A673 (cell line): ENCODE measurements around the gene CADPS2. TPM values are rescaled to one million over a fixed set of nuclear protein-coding genes. Genes with fewer than 3 reads are reported as not detected.

Source experiments
- BruUV-seq: library from RNA; stranded (reverse); fragments of 400-500 nt; replicated peaks from 2 replicates; lab custom pipeline; 2021; lab: Mats Ljungman, UMichigan
- CTCF ChIA-PET: fragments of 300-600 bp; sonication (Branson Sonifier 250); formaldehyde crosslinking; loops from one replicate; lab custom pipeline; 2022; ENCODE audit warnings: antibody characterized with exemption; lab: Charles Lee
- POLR2A ChIA-PET: fragments of 300-600 bp; sonication (Branson Sonifier 250); formaldehyde crosslinking; loops from one replicate; lab custom pipeline; 2022; ENCODE audit warnings: antibody characterized with exemption; ENCODE audit not compliant: low non-redundant PET; lab: Charles Lee
- DNase-seq: peaks from one replicate; pipeline ENCODE4 v3.0.0-alpha.2; 2015; ENCODE audit warnings: low spot score
- H3K27ac ChIP-seq: fragments of 200-600 bp; sonication (generic); 2 replicates; pipeline ENCODE4 v1.5.1; 2016; ENCODE audit warnings: mixed run types, low read depth, mild to moderate bottlenecking, mixed read lengths, antibody characterized with exemption, low read length; ENCODE audit not compliant: poor library complexity, severe bottlenecking
- H3K27me3 ChIP-seq: fragments of 200-600 bp; sonication (generic); replicated peaks from 2 replicates; pipeline ENCODE4 v1.6.1; 2017; ENCODE audit warnings: mixed run types, low read depth, mild to moderate bottlenecking, mixed read lengths, antibody characterized with exemption, low read length; ENCODE audit not compliant: insufficient read depth, poor library complexity
- H3K36me3 ChIP-seq: fragments of 200-600 bp; sonication (generic); 2 replicates; pipeline ENCODE4 v1.6.1; 2016; ENCODE audit warnings: mixed run types, mild to moderate bottlenecking, mixed read lengths, antibody characterized with exemption, low read length; ENCODE audit not compliant: insufficient read depth, poor library complexity, severe bottlenecking
- H3K4me1 ChIP-seq: fragments of 200-600 bp; sonication (generic); 2 replicates; pipeline ENCODE4 v1.6.1; 2017; ENCODE audit warnings: mixed run types, mild to moderate bottlenecking, mixed read lengths, antibody characterized with exemption, low read length; ENCODE audit not compliant: insufficient read depth, poor library complexity, severe bottlenecking
- H3K4me3 ChIP-seq: fragments of 200-600 bp; sonication (generic); 2 replicates; pipeline ENCODE4 v1.5.1; 2016; ENCODE audit warnings: low read depth, mixed run types, mild to moderate bottlenecking, mixed read lengths, low read length; ENCODE audit not compliant: poor library complexity, severe bottlenecking
- H3K9me3 ChIP-seq: fragments of 200-600 bp; sonication (generic); 2 replicates; pipeline ENCODE4 v1.6.1; 2016; ENCODE audit warnings: mixed run types, low read depth, mild to moderate bottlenecking, mixed read lengths, antibody characterized with exemption, low read length; ENCODE audit not compliant: poor library complexity, severe bottlenecking
- EZH2 ChIP-seq: fragments of 200-600 bp; sonication (generic); IDR thresholded peaks from 2 replicates; pipeline ENCODE4 v1.6.1; 2017; ENCODE audit warnings: borderline replicate concordance, low read depth, mild to moderate bottlenecking, mixed read lengths, antibody characterized with exemption, low read length; ENCODE audit not compliant: poor library complexity, severe bottlenecking
- intact Hi-C: fragments of 100-400 bp; cut with micrococcal nuclease; formaldehyde crosslinking; loops from one replicate; pipeline ENCODE4 v1.10.0; 2022; ENCODE audit not compliant: unreplicated experiment
- total RNA-seq: library from RNA; stranded (reverse); gene quantifications from 2 replicates; pipeline ENCODE4 v1.2.3, GENCODE V29; 2021
- TF ChIP-seq, protein P1 (sequence below): fragments of 300-800, 200-600 bp; sonication (generic); conservative IDR thresholded peaks from 2 replicates; pipeline ENCODE4 v1.5.1; 2017; ENCODE audit warnings: low read depth, mild to moderate bottlenecking, antibody characterized with exemption, low read length, moderate library complexity, mixed read lengths

CADPS2 gene
- total RNA-seq, 1 experiment from 2014 or later: 81.3 TPM

DNA sequence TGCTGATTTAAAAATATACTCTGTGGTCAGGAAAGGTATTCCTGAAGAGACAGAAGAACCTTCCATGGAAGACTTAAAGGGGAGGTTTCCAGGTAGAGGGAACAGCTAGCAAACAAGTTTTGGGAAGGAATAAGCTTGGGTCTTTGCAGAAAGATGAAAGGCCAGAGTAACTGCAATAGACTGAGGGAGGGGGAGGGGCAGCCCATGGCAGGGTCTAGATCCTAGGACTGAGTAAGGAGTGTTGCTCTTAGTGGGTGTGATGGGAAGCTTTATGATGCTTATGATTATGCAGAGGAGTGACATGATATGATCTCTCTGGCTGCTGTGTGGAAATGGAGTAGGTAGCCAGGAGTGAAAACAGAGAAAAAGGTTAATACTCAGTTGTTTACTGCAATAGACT is 491.7 kb downstream of the CADPS2 start:
- CTCF ChIA-PET: no interaction called here
- Histone ChIP-seq H3K4me3 (no peak overlapping the region), H3K27me3 (no peaks in the 10 kb centered on the region), H3K4me1 (no peaks in the 10 kb centered on the region), H3K36me3 (no peaks in the 10 kb centered on the region), H3K27ac (no peak overlapping the region), H3K9me3 (no peaks in the 10 kb centered on the region)
- no TSS peak for BruUV-seq
- no peak for DNase-seq
- POLR2A ChIA-PET: no interaction called here
- TF ChIP-seq, protein P1, sequence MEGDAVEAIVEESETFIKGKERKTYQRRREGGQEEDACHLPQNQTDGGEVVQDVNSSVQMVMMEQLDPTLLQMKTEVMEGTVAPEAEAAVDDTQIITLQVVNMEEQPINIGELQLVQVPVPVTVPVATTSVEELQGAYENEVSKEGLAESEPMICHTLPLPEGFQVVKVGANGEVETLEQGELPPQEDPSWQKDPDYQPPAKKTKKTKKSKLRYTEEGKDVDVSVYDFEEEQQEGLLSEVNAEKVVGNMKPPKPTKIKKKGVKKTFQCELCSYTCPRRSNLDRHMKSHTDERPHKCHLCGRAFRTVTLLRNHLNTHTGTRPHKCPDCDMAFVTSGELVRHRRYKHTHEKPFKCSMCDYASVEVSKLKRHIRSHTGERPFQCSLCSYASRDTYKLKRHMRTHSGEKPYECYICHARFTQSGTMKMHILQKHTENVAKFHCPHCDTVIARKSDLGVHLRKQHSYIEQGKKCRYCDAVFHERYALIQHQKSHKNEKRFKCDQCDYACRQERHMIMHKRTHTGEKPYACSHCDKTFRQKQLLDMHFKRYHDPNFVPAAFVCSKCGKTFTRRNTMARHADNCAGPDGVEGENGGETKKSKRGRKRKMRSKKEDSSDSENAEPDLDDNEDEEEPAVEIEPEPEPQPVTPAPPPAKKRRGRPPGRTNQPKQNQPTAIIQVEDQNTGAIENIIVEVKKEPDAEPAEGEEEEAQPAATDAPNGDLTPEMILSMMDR: no peak
- no peak for TF ChIP-seq EZH2
- intact Hi-C loops: no loop called here

DNA sequence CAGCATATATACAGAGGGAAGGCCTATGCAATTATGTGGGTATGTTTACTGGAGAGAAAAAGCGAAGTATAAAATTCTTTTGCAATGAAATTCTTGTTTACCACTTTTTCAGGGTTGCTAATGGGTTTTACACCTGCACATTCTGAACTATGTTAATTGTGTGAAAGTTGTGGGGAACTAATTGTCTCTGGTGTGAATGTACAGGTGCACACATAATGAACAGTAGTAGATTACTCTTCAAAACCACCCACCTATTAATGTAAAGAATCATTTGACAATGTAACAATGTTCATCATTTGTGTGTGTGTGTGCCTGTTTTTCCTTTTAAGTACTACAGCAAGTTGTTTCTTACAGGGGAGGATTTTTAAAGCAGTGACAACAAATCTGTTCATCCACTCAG is 501.7 kb downstream of the CADPS2 start:
- no peak overlapping the region for H3K27ac ChIP-seq
- H3K36me3 ChIP-seq: no peaks in the 10 kb centered on the region
- no peaks in the 10 kb centered on the region for H3K27me3 ChIP-seq
- intact Hi-C loops: no loop called here
- DNase-seq: no peak
- no peaks in the 10 kb centered on the region for H3K9me3 ChIP-seq
- BruUV-seq: no TSS peak
- peaks cover 11% of the 10 kb centered on the region for H3K4me1 ChIP-seq
- no peak overlapping the region for H3K4me3 ChIP-seq
- CTCF ChIA-PET: no interaction called here
- POLR2A ChIA-PET: no interaction called here
- TF ChIP-seq, protein P1: no peak
- TF ChIP-seq EZH2: no peak

DNA sequence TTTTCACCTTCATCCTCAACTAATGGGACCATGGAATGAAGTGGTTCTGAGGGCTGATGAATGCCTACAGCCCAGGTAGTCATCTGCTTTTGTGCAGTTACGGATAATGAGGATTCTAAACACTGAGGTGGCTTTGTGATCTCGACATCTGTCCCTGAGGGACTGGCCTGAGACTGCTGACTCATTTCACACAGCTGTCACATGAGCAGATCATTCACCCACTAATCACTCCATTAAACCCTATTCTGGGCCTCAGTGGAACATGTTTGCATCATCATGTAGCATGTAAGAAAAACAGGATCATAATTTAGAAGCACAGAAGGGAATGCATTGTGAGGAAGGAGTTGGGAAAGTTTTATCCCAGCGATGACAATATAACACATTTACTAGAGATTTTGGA is 502.3 kb downstream of the CADPS2 start:
- ChIA-PET CTCF (no interaction called here), POLR2A (no interaction called here)
- Histone ChIP-seq H3K4me3 (no peak overlapping the region), H3K36me3 (no peaks in the 10 kb centered on the region), H3K9me3 (no peaks in the 10 kb centered on the region), H3K4me1 (peaks cover 12% of the 10 kb centered on the region), H3K27ac (no peak overlapping the region), H3K27me3 (no peaks in the 10 kb centered on the region)
- no peak for TF ChIP-seq EZH2
- TF ChIP-seq, protein P1: no peak
- BruUV-seq: no TSS peak
- DNase-seq: peak; percentile 10
- intact Hi-C loops: no loop called here
